Stimulated activated naive B cell treated with anti-CD40 and anti-IgM and Interleukin-4, amounts not matched to agents 10 μg/mL and 1 μg/mL and 100 μg/mL, for 72 hours (primary cell): ENCODE results near the gene MGST2.

Experiments
- ATAC-seq, 2 donors: fragments of 150-1000 bp; cut with Tn5 transposase; replicated peaks; 2 replicates each; pipeline ENCODE4 v1.10.0; 2021; ENCODE audit warnings: moderate library complexity in 1 of 2
- DNase-seq: peaks from one replicate; pipeline ENCODE4 v3.0.0; 2021
- H3K27ac Mint-ChIP-seq: one replicate; pipeline ENCODE4 v1.8.0; 2022; ENCODE audit warnings: mild to moderate bottlenecking, mixed read lengths
- H3K27me3 Mint-ChIP-seq, 2 donors: one replicate each; pipeline ENCODE4 v1.8.0; 2022; ENCODE audit warnings: mixed read lengths in 2 of 2
- H3K36me3 Mint-ChIP-seq, 2 donors: one replicate each; pipeline ENCODE4 v1.8.0; 2022; ENCODE audit warnings: mixed read lengths in 2 of 2, mild to moderate bottlenecking in 1 of 2
- H3K4me1 Mint-ChIP-seq, 2 donors: one replicate each; pipeline ENCODE4 v1.8.0; 2022; ENCODE audit warnings: mixed read lengths in 2 of 2, mild to moderate bottlenecking in 1 of 2
- H3K4me3 Mint-ChIP-seq, 2 donors: one replicate each; pipeline ENCODE4 v1.8.0; 2022; ENCODE audit warnings: mild to moderate bottlenecking in 2 of 2, mixed read lengths in 2 of 2, moderate library complexity in 1 of 2
- H3K9me3 Mint-ChIP-seq, 2 donors: one replicate each; pipeline ENCODE4 v1.8.0; 2022; ENCODE audit warnings: mixed read lengths in 2 of 2, mild to moderate bottlenecking in 1 of 2

Gene MGST2

DNA sequence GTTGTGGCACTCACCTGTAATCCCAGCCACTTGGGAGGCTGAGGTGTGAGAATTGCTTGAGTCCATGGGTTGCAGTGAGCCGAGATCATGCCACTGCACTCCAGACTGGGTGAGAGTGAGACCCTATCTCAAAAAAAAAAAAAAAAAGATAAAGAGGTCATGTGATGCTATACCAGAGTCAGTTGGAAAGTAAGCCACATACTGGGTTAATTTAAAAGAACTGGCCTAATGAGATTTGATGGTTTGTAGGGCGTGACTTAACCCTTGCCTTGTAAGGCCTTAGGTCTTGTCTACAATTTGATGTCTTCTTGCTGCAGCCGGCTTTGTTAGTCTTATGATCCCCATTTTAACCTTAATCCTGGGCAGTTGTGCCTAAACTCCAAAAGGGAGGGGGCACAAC is 5.2 kb downstream of the MGST2 start:
- ATAC-seq (no peak), DNase-seq (no peak)
- Mint-ChIP-seq H3K36me3 (peaks cover 2 to 14% of the 10 kb centered on the region in 2 donors), H3K27ac (no peak overlapping the region), H3K4me3 (no peak overlapping the region), H3K27me3 (peaks cover 5% of the 10 kb centered on the region in 2 donors), H3K4me1 (peaks cover 24 to 35% of the 10 kb centered on the region in 2 donors), H3K9me3 (no peaks in the 10 kb centered on the region)

DNA sequence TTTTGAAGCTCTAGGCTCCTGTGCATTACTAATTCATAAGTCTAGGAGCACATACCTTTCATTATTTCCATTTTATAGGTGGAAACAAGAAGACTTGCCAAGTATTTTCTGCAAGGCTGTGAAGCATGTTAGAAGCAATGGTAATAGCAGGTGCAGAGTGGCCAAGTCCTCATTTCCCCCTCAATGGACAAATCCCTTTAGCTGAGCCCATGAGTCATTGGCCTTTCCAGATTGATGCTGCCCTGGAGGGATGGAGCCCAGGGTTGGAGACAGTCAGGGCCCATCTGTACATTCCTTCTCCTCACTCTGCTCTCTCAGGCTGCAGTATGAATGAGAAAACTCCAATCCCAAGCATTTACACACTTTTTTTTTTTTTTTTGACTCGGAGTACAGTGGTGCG is 6.6 kb downstream of the MGST2 start:
- Mint-ChIP-seq H3K4me1 (peaks cover 16 to 27% of the 10 kb centered on the region in 2 donors), H3K27ac (no peak overlapping the region), H3K4me3 (no peak overlapping the region), H3K36me3 (peaks cover 0 to 7% of the 10 kb centered on the region in 2 donors), H3K9me3 (no peaks in the 10 kb centered on the region), H3K27me3 (no peaks in the 10 kb centered on the region)
- ATAC-seq: no peak
- no peak for DNase-seq

DNA sequence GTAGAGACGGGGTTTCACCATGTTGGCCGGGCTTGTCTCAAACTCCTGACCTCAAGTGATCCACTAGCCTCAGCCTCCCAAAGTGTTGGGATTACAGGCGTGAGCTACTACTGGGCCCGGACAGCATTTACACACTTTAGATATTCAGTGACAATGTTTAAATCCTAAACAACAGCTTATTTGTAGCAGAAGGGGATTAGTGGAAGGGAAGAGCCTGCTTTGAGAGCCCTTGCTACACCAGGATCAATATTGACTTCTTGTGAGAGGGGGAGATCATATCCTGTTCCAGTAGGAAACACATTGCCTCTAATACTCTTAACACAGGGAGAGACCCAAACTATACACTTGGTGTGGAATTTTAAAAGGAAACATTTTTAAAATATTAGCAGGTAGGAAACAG is 7.1 kb downstream of the MGST2 start:
- no peak for DNase-seq
- Mint-ChIP-seq H3K4me1 (peaks cover 12 to 23% of the 10 kb centered on the region in 2 donors), H3K27ac (no peak overlapping the region)

DNA sequence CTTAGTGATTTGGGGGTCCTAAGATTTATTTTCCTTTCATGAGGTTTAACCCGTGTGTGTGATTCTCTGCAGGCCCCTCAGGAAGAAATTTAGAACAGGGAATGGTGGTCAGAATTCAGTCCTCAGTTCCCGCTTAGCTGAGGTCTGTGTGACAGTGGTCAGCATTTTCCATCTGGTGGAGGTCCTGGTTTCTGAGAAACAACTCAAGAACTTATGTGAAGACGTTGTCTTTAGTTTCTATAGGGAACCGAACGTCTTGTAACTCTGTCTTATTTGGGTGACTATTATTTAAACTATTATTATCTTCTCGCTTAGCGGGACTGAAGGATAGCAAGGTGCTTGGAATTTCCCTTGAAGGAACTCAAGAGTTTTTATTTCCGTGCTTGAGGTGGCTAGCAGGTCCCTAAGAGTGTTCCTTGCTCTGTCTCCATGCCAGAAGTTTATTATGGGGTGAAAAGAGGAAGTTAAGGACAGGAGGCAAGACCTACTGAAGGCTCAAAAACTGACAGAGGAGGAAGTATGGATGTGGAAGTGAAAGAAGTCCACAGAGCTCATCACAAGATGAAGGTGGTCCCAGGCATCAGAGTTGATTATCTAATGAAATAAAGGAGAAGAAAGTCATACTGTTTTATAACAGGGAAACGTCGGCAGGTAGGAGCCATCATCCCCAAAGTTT is 9.4 kb downstream of the MGST2 start:
- Mint-ChIP-seq H3K4me3 (peak overlapping the region in 1 of 2 donors; percentile 15), H3K27me3 (no peaks in the 10 kb centered on the region), H3K9me3 (no peaks in the 10 kb centered on the region), H3K36me3 (peaks cover 2 to 4% of the 10 kb centered on the region in 2 donors), H3K27ac (peak overlapping the region; percentile 42), H3K4me1 (peaks cover 10 to 23% of the 10 kb centered on the region in 2 donors)
- DNase-seq (no peak), ATAC-seq (peak; percentile 98 to 99)

More for the DNA sequence above, 7.1 kb downstream of the MGST2 start:
- Mint-ChIP-seq H3K27me3 (no peaks in the 10 kb centered on the region), H3K4me3 (no peak overlapping the region), H3K36me3 (peaks cover 0 to 5% of the 10 kb centered on the region in 2 donors), H3K9me3 (no peaks in the 10 kb centered on the region)
- ATAC-seq: no peak

DNA sequence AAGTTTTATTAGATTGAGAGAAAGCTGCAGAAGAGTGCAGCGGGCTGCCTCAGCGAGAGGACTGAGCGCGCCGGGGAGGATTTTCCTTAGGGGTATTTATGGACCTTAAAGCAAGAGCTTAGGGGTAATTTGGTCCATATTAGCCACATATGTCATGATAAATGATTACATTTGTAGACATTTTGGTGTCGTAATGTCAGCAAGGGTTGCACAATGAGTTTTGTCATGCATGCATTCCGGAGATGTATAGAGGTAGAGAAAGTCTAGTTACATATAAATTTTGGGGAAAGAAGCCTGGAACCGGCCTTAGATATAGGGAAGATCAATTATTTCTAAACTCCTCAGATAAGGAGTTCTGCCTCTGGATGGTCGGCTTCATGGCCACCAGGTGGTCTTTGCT is 10.0 kb downstream of the MGST2 start:
- peaks cover 10 to 23% of the 10 kb centered on the region in 2 donors for H3K4me1 Mint-ChIP-seq
- H3K4me3 Mint-ChIP-seq: peak overlapping the region in 1 of 2 donors; percentile 15
- H3K36me3 Mint-ChIP-seq: peaks cover 2 to 4% of the 10 kb centered on the region in 2 donors
- DNase-seq (no peak), ATAC-seq (peak in 1 of 2 donors; percentile 5)
- H3K9me3 Mint-ChIP-seq: no peaks in the 10 kb centered on the region
- peak overlapping the region; percentile 42 for H3K27ac Mint-ChIP-seq
- no peaks in the 10 kb centered on the region for H3K27me3 Mint-ChIP-seq

DNA sequence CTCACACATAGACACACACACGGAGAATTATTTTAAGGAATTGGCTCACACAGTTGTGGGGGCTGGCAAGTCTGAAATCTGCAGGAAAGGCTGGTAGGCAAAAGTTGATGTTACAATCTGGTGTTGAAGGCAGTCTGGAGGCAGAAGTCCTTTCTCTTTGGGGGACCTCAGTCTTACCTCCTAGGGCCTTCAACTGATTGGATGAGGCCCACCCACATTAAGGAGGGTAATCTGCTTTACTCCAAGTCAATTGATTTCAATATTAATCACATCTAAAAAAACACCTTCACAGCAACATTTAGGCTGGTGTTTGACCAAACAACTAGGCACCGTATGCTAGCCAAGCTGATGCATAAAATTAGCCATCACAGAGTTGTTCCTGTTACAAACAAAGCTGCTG is 10.7 kb downstream of the MGST2 start:
- Mint-ChIP-seq H3K4me3 (no peak overlapping the region), H3K9me3 (no peaks in the 10 kb centered on the region)
- no peak for ATAC-seq

DNA sequence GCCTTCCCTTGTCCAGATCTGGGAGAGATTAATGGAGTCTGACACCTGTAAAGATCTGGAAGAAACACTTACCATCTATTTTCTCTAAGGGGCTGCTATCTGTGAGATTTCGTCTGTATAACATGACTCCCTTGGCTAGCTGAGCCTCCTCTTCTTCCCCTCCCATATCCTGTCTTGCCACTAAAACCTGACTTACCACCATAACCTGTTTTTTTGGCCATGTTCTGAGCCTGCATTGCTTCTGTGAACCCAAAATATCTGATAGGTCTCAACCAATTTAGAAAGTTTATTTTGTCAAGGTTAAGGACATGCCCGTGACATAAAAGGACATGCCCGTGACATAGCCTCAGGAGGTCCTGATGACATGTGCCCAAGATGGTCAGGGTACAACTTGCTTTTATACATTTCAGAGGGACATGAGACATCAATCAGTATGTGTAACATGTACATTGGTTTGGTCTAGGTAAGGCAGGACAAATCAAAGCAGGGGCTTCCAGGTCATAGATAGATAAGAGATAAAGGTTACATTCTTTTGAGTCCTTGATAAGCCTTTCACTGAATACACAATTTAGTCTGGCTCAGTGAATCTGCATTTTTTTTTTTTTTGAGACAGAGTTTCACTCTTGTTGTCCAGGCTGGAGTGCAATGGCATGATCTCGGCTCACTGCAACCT is 11.4 kb downstream of the MGST2 start:
- ATAC-seq (no peak), DNase-seq (no peak)
- Mint-ChIP-seq H3K36me3 (peaks cover 2 to 4% of the 10 kb centered on the region in 2 donors), H3K27ac (no peak overlapping the region), H3K4me1 (peaks cover 10 to 23% of the 10 kb centered on the region in 2 donors), H3K4me3 (no peak overlapping the region), H3K27me3 (no peaks in the 10 kb centered on the region), H3K9me3 (no peaks in the 10 kb centered on the region)

More for the DNA sequence above, 10.7 kb downstream of the MGST2 start:
- peak overlapping the region; percentile 25 for H3K27ac Mint-ChIP-seq
- H3K4me1 Mint-ChIP-seq: peaks cover 10 to 23% of the 10 kb centered on the region in 2 donors
- peaks cover 2 to 4% of the 10 kb centered on the region in 2 donors for H3K36me3 Mint-ChIP-seq
- H3K27me3 Mint-ChIP-seq: no peaks in the 10 kb centered on the region
- no peak for DNase-seq

DNA sequence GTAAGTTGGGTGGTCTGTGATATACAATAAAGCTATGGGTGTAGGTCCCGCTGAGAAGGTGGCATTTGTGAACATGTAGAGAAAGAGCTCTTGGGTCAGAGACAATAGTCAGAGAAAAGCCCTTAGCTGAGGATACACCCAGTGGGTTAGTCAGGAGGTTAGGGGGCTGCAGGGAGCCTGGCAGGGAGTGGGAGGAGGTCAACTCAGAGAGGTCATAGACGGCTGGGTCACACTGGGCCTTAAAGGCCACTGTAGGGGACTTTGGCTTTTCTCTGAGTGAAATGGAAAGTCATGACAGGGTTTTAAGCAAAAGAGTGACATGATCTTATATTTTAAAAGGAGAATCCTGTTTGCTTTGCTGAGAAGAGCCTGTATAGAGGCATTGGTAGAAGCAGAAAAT is 16.7 kb downstream of the MGST2 start:
- H3K27ac Mint-ChIP-seq: no peak overlapping the region
- H3K9me3 Mint-ChIP-seq: peaks cover 0 to 2% of the 10 kb centered on the region in 2 donors
- DNase-seq: no peak
- no peak for ATAC-seq
- peaks cover 12 to 17% of the 10 kb centered on the region in 2 donors for H3K36me3 Mint-ChIP-seq
- H3K27me3 Mint-ChIP-seq: no peaks in the 10 kb centered on the region
- H3K4me3 Mint-ChIP-seq: no peak overlapping the region
- H3K4me1 Mint-ChIP-seq: no peaks in the 10 kb centered on the region

DNA sequence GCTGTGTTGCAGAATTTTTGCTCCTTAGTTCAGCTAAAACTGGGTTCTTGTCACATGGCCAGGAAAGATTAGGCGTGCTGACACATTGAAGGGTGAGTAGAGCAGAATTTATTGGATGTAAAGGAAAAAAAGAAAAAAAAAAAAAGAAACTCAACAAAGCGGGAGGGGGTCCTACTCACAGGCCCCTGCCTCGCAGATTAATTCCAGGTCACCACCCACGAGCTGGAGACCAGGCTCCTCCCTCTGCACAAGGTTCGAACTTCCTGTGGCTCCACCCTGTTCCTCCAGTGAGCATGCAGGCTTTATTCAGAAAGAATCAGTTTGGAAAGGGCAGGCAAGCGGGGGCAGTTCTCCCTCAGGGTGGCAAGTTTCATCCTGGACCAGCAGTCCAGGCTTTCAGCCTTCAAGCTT is 17.1 kb downstream of the MGST2 start:
- no peak for ATAC-seq
- no peak for DNase-seq
- Mint-ChIP-seq H3K4me3 (no peak overlapping the region), H3K4me1 (no peaks in the 10 kb centered on the region), H3K27me3 (no peaks in the 10 kb centered on the region), H3K36me3 (peaks cover 12 to 17% of the 10 kb centered on the region in 2 donors), H3K9me3 (peaks cover 0 to 2% of the 10 kb centered on the region in 2 donors), H3K27ac (no peak overlapping the region)

DNA sequence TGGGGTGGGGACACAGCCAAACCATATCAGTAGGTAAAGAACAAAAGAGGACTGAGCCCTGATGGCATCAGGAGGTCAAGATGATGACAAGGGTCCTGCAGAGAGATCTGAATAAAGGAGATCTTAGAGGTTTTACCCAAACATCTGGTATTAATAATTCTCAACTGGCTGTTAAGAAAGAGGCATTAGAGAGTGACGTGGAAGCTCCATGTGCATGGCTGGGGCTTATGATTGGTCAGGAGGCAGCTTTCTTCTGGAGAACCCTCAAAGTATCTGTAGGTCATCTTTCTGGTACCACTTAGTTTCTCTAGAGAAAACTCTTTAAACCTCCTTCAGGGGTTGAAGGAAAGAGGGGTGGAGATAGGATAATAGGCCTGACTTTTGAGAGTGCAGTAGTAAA is 18.7 kb downstream of the MGST2 start:
- no peak for DNase-seq
- ATAC-seq: no peak
- peaks cover 0 to 2% of the 10 kb centered on the region in 2 donors for H3K9me3 Mint-ChIP-seq
- no peaks in the 10 kb centered on the region for H3K27me3 Mint-ChIP-seq
- no peak overlapping the region for H3K4me3 Mint-ChIP-seq
- no peak overlapping the region for H3K27ac Mint-ChIP-seq
- no peaks in the 10 kb centered on the region for H3K4me1 Mint-ChIP-seq
- H3K36me3 Mint-ChIP-seq: peaks cover 11 to 13% of the 10 kb centered on the region in 2 donors

DNA sequence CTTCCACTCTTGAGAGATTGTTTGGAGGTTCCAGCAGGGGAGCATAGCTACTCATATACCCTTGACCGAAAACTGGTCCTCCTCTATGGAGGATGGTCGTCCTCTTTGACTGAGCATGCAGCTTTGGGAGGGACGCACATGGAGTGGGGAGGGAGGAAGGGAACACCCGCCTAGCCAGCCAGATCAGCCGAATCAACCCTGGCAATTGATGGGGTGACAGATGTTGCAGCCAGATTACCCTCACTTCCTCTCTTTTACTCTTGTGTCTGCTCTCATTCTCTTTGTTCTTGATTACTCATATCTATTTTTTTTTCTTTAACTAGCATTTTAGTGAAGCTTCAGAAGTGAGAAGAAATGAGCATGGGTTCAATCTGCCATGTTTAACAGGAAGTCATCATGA is 19.6 kb downstream of the MGST2 start:
- Mint-ChIP-seq H3K9me3 (peaks cover 0 to 2% of the 10 kb centered on the region in 2 donors), H3K27me3 (no peaks in the 10 kb centered on the region), H3K4me3 (no peak overlapping the region), H3K36me3 (peaks cover 11 to 13% of the 10 kb centered on the region in 2 donors), H3K4me1 (no peaks in the 10 kb centered on the region), H3K27ac (no peak overlapping the region)
- no peak for ATAC-seq
- no peak for DNase-seq

DNA sequence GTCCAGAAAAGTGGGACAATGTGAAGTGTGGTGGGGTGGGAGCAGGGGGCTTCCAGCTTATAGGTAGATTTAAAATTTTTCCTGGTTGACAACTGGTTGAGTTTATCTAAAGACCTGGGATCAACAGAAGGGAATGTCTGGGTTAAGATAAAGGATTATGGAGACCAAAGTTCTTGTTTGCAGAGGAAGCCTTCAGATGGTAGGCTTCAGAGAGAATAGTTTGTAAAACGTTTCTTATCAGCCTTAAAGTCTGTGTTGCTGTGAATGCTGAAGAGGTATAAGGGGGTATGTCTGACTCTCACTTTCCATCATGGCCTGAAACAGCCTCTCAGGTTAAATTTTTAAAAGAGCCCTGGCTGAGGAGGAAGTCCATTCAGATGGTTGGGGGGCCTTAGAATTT is 20.5 kb downstream of the MGST2 start:
- peaks cover 0 to 2% of the 10 kb centered on the region in 2 donors for H3K9me3 Mint-ChIP-seq
- no peak overlapping the region for H3K27ac Mint-ChIP-seq
- H3K36me3 Mint-ChIP-seq: peaks cover 11 to 13% of the 10 kb centered on the region in 2 donors
- H3K4me3 Mint-ChIP-seq: no peak overlapping the region
- no peak for DNase-seq
- ATAC-seq: no peak
- no peaks in the 10 kb centered on the region for H3K27me3 Mint-ChIP-seq
- H3K4me1 Mint-ChIP-seq: no peaks in the 10 kb centered on the region

DNA sequence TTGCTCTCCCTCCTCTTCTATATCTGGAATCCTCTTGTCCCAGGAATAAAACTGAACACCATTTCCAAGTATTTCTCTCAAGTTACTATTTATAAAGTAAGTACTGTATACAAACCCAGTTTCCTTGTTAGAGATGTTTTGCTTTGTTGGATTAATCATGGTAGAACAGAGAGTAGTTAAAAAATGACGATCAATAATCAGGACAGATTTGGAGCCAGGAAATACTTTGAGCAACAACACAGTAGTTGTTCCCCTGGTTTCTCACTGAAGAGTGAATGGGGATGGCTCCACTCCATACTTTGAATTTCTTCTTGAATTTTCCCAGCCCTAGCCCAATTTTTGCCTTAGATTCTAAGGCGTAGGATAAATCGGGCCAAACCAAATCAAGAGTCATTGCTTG is 21.4 kb downstream of the MGST2 start:
- Mint-ChIP-seq H3K4me3 (no peak overlapping the region), H3K27me3 (no peaks in the 10 kb centered on the region), H3K9me3 (peaks cover 0 to 2% of the 10 kb centered on the region in 2 donors), H3K27ac (no peak overlapping the region), H3K36me3 (peaks cover 11 to 13% of the 10 kb centered on the region in 2 donors), H3K4me1 (no peaks in the 10 kb centered on the region)
- ATAC-seq (no peak), DNase-seq (no peak)

DNA sequence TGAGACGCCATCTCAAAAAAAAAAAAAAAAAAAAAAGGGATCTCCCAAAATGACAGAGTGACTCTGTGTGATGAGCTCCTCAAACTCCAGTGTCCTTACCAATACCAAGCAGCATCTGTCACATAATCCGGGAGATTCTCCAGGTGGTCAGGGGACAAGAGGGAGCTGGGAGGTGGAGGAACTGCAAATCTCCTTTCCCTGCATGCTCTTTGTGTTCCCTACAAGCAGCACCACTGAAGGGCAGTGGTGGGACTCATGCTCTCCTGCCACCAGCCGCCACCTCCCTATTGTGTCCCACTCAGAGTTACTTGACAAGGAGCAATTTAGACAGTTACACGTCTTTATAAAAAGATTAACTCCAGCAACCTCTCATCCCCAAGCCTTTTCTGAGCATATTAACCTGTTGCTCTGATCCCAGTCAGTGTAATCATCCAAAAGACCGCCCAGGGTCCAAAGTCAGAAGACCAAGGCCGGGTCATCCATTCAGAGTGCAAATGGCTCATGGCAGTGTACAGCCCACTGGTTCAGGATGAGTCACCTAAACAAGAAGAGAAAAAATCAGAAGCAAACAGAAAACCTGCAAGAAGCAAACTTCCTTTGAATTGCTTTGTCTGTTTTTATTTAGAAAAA is 23.6 kb downstream of the MGST2 start:
- no peak for DNase-seq
- Mint-ChIP-seq H3K36me3 (peaks cover 5% of the 10 kb centered on the region in 2 donors), H3K27me3 (no peaks in the 10 kb centered on the region), H3K9me3 (no peaks in the 10 kb centered on the region), H3K4me3 (no peak overlapping the region), H3K4me1 (peaks cover 4 to 8% of the 10 kb centered on the region in 2 donors), H3K27ac (no peak overlapping the region)
- ATAC-seq: no peak
